K562 (cell line): Measurements from ENCODE around the gene EPC2. TPM values are rescaled to one million over a fixed set of nuclear protein-coding genes. Genes with fewer than 3 reads are reported as not detected.
A peak's percentile ranks its signal among the peaks of the same experiment; 100 is the strongest.

Experiments used
- ATAC-seq: fragments of 200-7000 bp; cut with Tn5 transposase; 3 replicates; pipeline ENCODE4 v1.9.1; 2020; ENCODE audit warnings: moderate library complexity
- BruUV-seq: library from RNA; stranded (reverse); fragments of 400-500 nt; replicated peaks from 2 replicates; lab custom pipeline; 2021; lab: Mats Ljungman, UMichigan
- CTCF ChIA-PET: fragments of 300-600 bp; formaldehyde crosslinking; extraction: SDS; loops from one replicate; lab custom pipeline; 2021; ENCODE audit warnings: low intra/inter-chr PET ratio; lab: Yijun Ruan, JAX
- POLR2A ChIA-PET: fragments of 300-600, 350-650 bp; sonication (Branson Sonifier 250); formaldehyde crosslinking; extraction: SDS; loops from one replicate; lab custom pipeline; 2021; ENCODE audit warnings: antibody characterized with exemption, inconsistent platforms; lab: Yijun Ruan, JAX
- DNase-seq, 4 experiments: peaks; one replicate each; pipeline versions ENCODE4 v3.0.0 to v3.0.0-alpha.2; 2011 to 2018; ENCODE audit warnings: low spot score in 3 of 4, mixed read lengths in 3 of 4; ENCODE audit errors: extremely low read depth in 1 of 4
- FAIRE-seq: peaks from 2 replicates; lab custom pipeline; 2011; peaks lifted over from hg19 to GRCh38; lab: Jason Lieb, UNC
- H2AFZ ChIP-seq: 2 replicates; pipeline ENCODE4 v1.6.0; 2011; ENCODE audit warnings: low read depth, low read length, control low read depth, inconsistent platforms
- H3K27ac ChIP-seq: fragments of 200-600 bp; 3 replicates; pipeline ENCODE4 v1.8.0; 2011; ENCODE audit warnings: low read depth, mild to moderate bottlenecking, control low read depth, inconsistent platforms, low read length, moderate library complexity, mixed read lengths; ENCODE audit errors: extremely low read depth
- H3K27me3 ChIP-seq, 2 experiments: fragments of 300-600 bp in 1 of 2; 2 replicates in 1 of 2; 3 replicates in 1 of 2; pipeline versions ENCODE4 v1.6.0 to v1.8.0; 2011; ENCODE audit warnings: inconsistent platforms in 2 of 2, low read length in 2 of 2, mild to moderate bottlenecking in 1 of 2, mixed read lengths in 1 of 2, moderate library complexity in 1 of 2; ENCODE audit not compliant: control insufficient read depth in 2 of 2, insufficient read depth in 2 of 2
- H3K36me3 ChIP-seq: fragments of 300-600 bp; 3 replicates; pipeline ENCODE4 v1.8.0; 2011; ENCODE audit warnings: mild to moderate bottlenecking, low read length, inconsistent platforms; ENCODE audit not compliant: control insufficient read depth, insufficient read depth
- H3K4me1 ChIP-seq, 2 experiments: fragments of 200-600 bp in 1 of 2; replicated peaks in 1 of 2; 2 replicates in 1 of 2; 3 replicates in 1 of 2; pipeline versions ENCODE4 v1.5.1 to v1.8.0; 2011; ENCODE audit warnings: inconsistent platforms in 2 of 2, low read length in 2 of 2, mild to moderate bottlenecking in 1 of 2, mixed read lengths in 1 of 2, moderate library complexity in 1 of 2; ENCODE audit not compliant: control insufficient read depth in 2 of 2, insufficient read depth in 2 of 2
- H3K4me2 ChIP-seq: 2 replicates; pipeline ENCODE4 v1.6.1; 2011; ENCODE audit warnings: low read length, control low read depth, inconsistent platforms, mixed read lengths; ENCODE audit not compliant: insufficient read depth
- H3K4me3 ChIP-seq: fragments of 200-600 bp; sonication (generic), shearing (Covaris generic); 2 replicates; pipeline ENCODE4 v1.5.1; 2016; ENCODE audit warnings: control low read depth, inconsistent platforms
- H3K79me2 ChIP-seq: fragments of 200-600 bp; 3 replicates; pipeline ENCODE4 v1.8.0; 2011; ENCODE audit warnings: low read length, inconsistent platforms; ENCODE audit not compliant: control insufficient read depth, insufficient read depth
- H3K9ac ChIP-seq, 2 experiments: 2 replicates each; pipeline versions ENCODE4 v1.6.0 to v1.6.1; 2011; ENCODE audit warnings: low read depth in 2 of 2, low read length in 2 of 2, control low read depth in 1 of 2, inconsistent platforms in 1 of 2, mild to moderate bottlenecking in 1 of 2, mixed read lengths in 1 of 2; ENCODE audit not compliant: insufficient read depth in 1 of 2
- H3K9me1 ChIP-seq: one replicate; pipeline ENCODE4 v1.6.0; 2011; ENCODE audit warnings: inconsistent platforms, mild to moderate bottlenecking, low read length, moderate library complexity; ENCODE audit not compliant: control insufficient read depth, insufficient read depth
- H3K9me3 ChIP-seq: replicated peaks from 2 replicates; pipeline ENCODE4 v1.5.1; 2011; ENCODE audit warnings: low read depth, low read length, inconsistent platforms; ENCODE audit not compliant: control insufficient read depth, insufficient read depth
- H4K20me1 ChIP-seq: replicated peaks from 2 replicates; pipeline ENCODE4 v1.6.1; 2011; ENCODE audit warnings: low read length, inconsistent platforms, mixed read lengths; ENCODE audit not compliant: control insufficient read depth, insufficient read depth
- BDP1 ChIP-seq: IDR thresholded peaks from 3 replicates; pipeline ENCODE4 v1.6.1; 2011; ENCODE audit not compliant: insufficient read length, insufficient read depth
- C11orf30 ChIP-seq: fragments of 450-650 bp; IDR thresholded peaks from 2 replicates; pipeline ENCODE4 v1.6.1; 2016; ENCODE audit warnings: low read depth, mild to moderate bottlenecking
- GABPB2 ChIP-seq: fragments of 250-450 bp; sonication (Bioruptor Pico); conservative IDR thresholded peaks from 2 replicates; pipeline ENCODE4 v1.5.1; 2021; ENCODE audit warnings: mild to moderate bottlenecking
- HMG20B ChIP-seq: fragments of 250-450 bp; sonication (Bioruptor Pico); IDR thresholded peaks from 2 replicates; pipeline ENCODE4 v1.5.0; 2021; ENCODE audit warnings: mild to moderate bottlenecking
- MAFF ChIP-seq: IDR thresholded peaks from 2 replicates; pipeline ENCODE4 v1.6.1; 2012; ENCODE audit warnings: low read length, improper control_type of control experiment
- MAFG ChIP-seq: fragments of 450-650 bp; conservative IDR thresholded peaks from 2 replicates; pipeline ENCODE4 v1.6.1; 2016; ENCODE audit warnings: missing genetic modification characterization, missing compliant biosample characterization
- MAFK ChIP-seq: IDR thresholded peaks from 2 replicates; pipeline ENCODE4 v1.6.1; 2011; ENCODE audit warnings: low read length, improper control_type of control experiment
- NR1H2 ChIP-seq: sonication (generic); formaldehyde crosslinking; IDR thresholded peaks from 2 replicates; pipeline ENCODE4 v1.4.0; 2020; ENCODE audit warnings: mild to moderate bottlenecking, missing genetic modification reagents
- ZNF316 ChIP-seq: fragments of 450-650 bp; IDR thresholded peaks from 2 replicates; pipeline ENCODE4 v1.6.1; 2016
- WGBS: fragments of 100-300 bp; shearing (Covaris generic); methylation state at CpG from one replicate; pipeline ENCODE4 v1.1.6; 2016; ENCODE audit warnings: low coverage, mixed read lengths; ENCODE audit not compliant: insufficient coverage; ENCODE audit errors: missing lambda C conversion rate; 5-methylcytosine and 5-hydroxymethylcytosine counted together
- in situ Hi-C: fragments of 300-500 bp; cut with MboI; formaldehyde crosslinking; loops from 4 replicates; pipeline ENCODE4 v1.15.0; 2018; ENCODE audit warnings: inconsistent platforms, mixed read lengths
- intact Hi-C: fragments of 100-400 bp; cut with micrococcal nuclease; formaldehyde crosslinking; loops from 2 replicates; pipeline ENCODE4 v1.14.2; 2022
- polyA plus RNA-seq, 8 experiments: library from polyadenylated mRNA; depleted of rRNA in 4 of 8; stranded (reverse) in 5 of 8; unstranded in 3 of 8; fragments of >200 nt; fragmentation: Nextera tagmentation in 2 of 8; fragmentation: Illumina TruSeq in 1 of 8; extraction: Ambion mirVana in 2 of 8; extraction: Trizol in 1 of 8; gene quantifications; 2 replicates each; pipeline versions ENCODE4 v1.2.1 to v1.2.3, GENCODE V29; 2011 to 2014; ENCODE audit warnings: inconsistent platforms in 1 of 8, missing spikeins in 1 of 8
- total RNA-seq, 7 experiments: library from RNA; depleted of rRNA in 6 of 7; stranded (reverse); fragments of >200 nt in 6 of 7; fragmentation: Illumina TruSeq in 2 of 7; extraction: Trizol in 2 of 7; gene quantifications; 2 replicates each; pipeline versions ENCODE4 v1.2.1 to v1.2.3, GENCODE V29; 2011 to 2021; ENCODE audit warnings: low replicate concordance in 1 of 7
- TF ChIP-seq, protein P1 (sequence below), 2 experiments: fragments of 450-650 bp in 1 of 2; sonication (generic) in 1 of 2; formaldehyde crosslinking in 1 of 2; IDR thresholded peaks; 2 replicates each; pipeline versions ENCODE4 v1.7.1 to v1.9.0; 2016 to 2022; ENCODE audit warnings: inconsistent platforms in 1 of 2, mild to moderate bottlenecking in 1 of 2, missing genetic modification reagents in 1 of 2
- TF ChIP-seq, protein P2 (sequence below): fragments of 250-450 bp; sonication (Bioruptor Pico); IDR thresholded peaks from 2 replicates; pipeline ENCODE4 v1.8.0; 2021; ENCODE audit warnings: borderline replicate concordance, mild to moderate bottlenecking, moderate library complexity; ENCODE audit not compliant: poor library complexity, severe bottlenecking
- TF ChIP-seq, protein P3 (sequence below): fragments of 450-650 bp; formaldehyde crosslinking; IDR thresholded peaks from 2 replicates; pipeline ENCODE4 v1.4.0; 2020; ENCODE audit warnings: mild to moderate bottlenecking

Gene EPC2
- total and polyA plus RNA-seq, 9 of the 15 experiments (the other 6 are each of a cell fraction or from before 2014, with no cell fraction given) = 7.0 to 35.8 (median 29.1) TPM

DNA sequence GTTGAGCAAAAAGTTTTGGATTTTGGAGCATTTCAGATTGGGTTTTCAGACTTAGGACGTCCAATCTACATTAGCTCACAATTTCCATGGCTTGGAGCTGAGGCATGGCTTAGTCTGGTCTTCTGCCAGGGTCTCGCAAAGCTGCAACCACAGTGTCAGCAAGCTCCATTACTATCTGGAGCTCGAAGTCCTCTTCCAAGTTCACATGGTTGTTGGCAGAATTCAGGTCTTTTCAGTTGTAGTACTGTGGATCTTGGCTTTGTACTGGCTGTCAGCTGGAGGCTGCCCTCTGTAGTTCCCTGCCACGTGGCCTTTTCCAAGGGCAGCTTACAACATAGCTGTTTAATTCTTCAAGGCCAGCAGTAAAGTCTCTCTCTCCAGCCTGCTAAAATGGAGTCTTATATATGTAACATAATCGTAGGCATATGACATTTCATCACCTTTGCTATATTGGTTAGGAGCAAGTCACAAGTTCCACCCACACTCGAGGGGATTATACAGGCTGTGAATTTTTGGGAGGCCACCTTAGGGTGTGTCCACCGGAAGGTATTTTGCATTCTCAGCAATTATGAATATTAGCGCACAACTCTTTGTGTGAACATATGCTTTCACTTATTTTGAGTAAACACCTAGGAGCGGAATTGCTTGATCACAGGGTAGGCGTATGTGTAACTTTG, 41.5 kb upstream of the EPC2 start:
- Histone ChIP-seq H3K4me3 (no peak overlapping the region), H3K79me2 (no peaks in the 10 kb centered on the region), H3K9me1 (no peaks in the 10 kb centered on the region), H4K20me1 (no peaks in the 10 kb centered on the region), H3K27me3 (peaks cover 6 to 28% of the 10 kb centered on the region in 2 experiments; a peak in 4 of 5 replicates), H3K9me3 (no peaks in the 10 kb centered on the region), H3K4me2 (no peak overlapping the region), H2AFZ (no peak overlapping the region), H3K36me3 (no peaks in the 10 kb centered on the region), H3K4me1 (no peaks in the 10 kb centered on the region), H3K27ac (no peak overlapping the region), H3K9ac (no peak overlapping the region)
- WGBS = 3% methylated on average over 10 of the region's 10 CpGs
- DNase-seq (no peak), FAIRE-seq (no peak), ATAC-seq (no peak)
- POLR2A ChIA-PET = interaction anchor here (1.9 kb wide), 1 partner anchor 15 kb away, joined by 6 read pairs; no protein-coding TSS in a partner anchor
- CTCF ChIA-PET = no interaction called here
- BruUV-seq = no TSS peak
- in situ Hi-C loops = no loop called here
- intact Hi-C loops = no loop called here
- TF ChIP-seq, protein P1, sequence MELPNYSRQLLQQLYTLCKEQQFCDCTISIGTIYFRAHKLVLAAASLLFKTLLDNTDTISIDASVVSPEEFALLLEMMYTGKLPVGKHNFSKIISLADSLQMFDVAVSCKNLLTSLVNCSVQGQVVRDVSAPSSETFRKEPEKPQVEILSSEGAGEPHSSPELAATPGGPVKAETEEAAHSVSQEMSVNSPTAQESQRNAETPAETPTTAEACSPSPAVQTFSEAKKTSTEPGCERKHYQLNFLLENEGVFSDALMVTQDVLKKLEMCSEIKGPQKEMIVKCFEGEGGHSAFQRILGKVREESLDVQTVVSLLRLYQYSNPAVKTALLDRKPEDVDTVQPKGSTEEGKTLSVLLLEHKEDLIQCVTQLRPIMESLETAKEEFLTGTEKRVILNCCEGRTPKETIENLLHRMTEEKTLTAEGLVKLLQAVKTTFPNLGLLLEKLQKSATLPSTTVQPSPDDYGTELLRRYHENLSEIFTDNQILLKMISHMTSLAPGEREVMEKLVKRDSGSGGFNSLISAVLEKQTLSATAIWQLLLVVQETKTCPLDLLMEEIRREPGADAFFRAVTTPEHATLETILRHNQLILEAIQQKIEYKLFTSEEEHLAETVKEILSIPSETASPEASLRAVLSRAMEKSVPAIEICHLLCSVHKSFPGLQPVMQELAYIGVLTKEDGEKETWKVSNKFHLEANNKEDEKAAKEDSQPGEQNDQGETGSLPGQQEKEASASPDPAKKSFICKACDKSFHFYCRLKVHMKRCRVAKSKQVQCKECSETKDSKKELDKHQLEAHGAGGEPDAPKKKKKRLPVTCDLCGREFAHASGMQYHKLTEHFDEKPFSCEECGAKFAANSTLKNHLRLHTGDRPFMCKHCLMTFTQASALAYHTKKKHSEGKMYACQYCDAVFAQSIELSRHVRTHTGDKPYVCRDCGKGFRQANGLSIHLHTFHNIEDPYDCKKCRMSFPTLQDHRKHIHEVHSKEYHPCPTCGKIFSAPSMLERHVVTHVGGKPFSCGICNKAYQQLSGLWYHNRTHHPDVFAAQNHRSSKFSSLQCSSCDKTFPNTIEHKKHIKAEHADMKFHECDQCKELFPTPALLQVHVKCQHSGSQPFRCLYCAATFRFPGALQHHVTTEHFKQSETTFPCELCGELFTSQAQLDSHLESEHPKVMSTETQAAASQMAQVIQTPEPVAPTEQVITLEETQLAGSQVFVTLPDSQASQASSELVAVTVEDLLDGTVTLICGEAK (IDR thresholded peaks at IDR 0.05) = no peak
- TF ChIP-seq, protein P1 (CRISPR knock-in tag; IDR thresholded peaks at IDR 0.05) = no peak
- no peak for TF ChIP-seq BDP1
- TF ChIP-seq, protein P2, sequence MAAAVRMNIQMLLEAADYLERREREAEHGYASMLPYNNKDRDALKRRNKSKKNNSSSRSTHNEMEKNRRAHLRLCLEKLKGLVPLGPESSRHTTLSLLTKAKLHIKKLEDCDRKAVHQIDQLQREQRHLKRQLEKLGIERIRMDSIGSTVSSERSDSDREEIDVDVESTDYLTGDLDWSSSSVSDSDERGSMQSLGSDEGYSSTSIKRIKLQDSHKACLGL (CRISPR knock-in tag) = no peak
- TF ChIP-seq, protein P3, sequence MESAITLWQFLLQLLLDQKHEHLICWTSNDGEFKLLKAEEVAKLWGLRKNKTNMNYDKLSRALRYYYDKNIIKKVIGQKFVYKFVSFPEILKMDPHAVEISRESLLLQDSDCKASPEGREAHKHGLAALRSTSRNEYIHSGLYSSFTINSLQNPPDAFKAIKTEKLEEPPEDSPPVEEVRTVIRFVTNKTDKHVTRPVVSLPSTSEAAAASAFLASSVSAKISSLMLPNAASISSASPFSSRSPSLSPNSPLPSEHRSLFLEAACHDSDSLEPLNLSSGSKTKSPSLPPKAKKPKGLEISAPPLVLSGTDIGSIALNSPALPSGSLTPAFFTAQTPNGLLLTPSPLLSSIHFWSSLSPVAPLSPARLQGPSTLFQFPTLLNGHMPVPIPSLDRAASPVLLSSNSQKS (CRISPR knock-in tag) = no peak
- peak; percentile 76 for TF ChIP-seq MAFG
- TF ChIP-seq GABPB2 = no peak
- peak; percentile 47 for TF ChIP-seq MAFK
- TF ChIP-seq ZNF316 = peak; percentile 85
- no peak for TF ChIP-seq NR1H2
- no peak for TF ChIP-seq HMG20B (CRISPR knock-in tag)
- peak; percentile 77 for TF ChIP-seq C11orf30
- peak; percentile 75 for TF ChIP-seq MAFF
